ENCODE data around the gene GABBR1. TPM values are rescaled to one million over a fixed set of nuclear protein-coding genes. Genes with fewer than 3 reads are reported as not detected.

The GABBR1 gene
- total and polyA plus RNA-seq, 4 donors: 1.1 to 4.7 (median 1.4) TPM

DNA sequence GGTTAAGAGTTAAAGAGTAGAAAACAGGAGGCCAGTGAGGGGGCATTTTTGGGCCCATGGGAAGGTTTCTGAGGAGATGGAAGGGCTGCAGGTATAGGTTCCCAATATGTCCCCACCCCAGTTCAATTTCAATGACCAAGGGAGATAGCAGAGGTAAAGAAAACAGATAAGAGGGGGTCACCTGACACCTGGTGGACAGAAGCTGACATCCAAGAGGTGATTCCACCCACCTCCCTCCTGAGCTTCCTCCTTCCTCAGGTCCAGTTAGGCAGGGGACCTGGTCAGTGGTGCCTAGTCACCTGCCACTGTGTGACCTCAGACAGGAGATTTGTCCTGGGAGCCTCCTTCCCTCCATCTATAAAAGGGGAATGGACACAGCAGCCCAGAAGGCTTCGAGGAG is 115.7 kb downstream of the GABBR1 start:
- 93% methylated on average over 1 of the region's 1 CpG for WGBS
- Histone ChIP-seq H3K4me3 (ENCODE audit: low read depth in 1 of 3, low read length in 3 of 3) (no peak overlapping the region), H3K9me3 (ENCODE audit: control insufficient read depth in 4 of 4, low read length in 3 of 4) (peaks cover 0 to 3% (median 1%) of the 10 kb centered on the region in 4 donors), H3K27me3 (ENCODE audit: control insufficient read depth in 4 of 4, insufficient read depth in 4 of 4, low read length in 3 of 4) (no peaks in the 10 kb centered on the region), H3K27ac (ENCODE audit: low read depth in 1 of 2, low read length in 2 of 2) (no peak overlapping the region), H3K4me1 (ENCODE audit: control insufficient read depth in 4 of 4, insufficient read depth in 4 of 4, low read length in 3 of 4) (no peaks in the 10 kb centered on the region), H3K36me3 (ENCODE audit: control insufficient read depth in 4 of 4, insufficient read depth in 3 of 4, low read depth in 1 of 4, low read length in 3 of 4) (no peaks in the 10 kb centered on the region), H3K9ac (ENCODE audit: low read depth in 1 of 2, low read length in 2 of 2) (no peak overlapping the region)
- no peak for DNase-seq (ENCODE audit: low spot score)
- TF ChIP-seq TAF1 (conservative IDR thresholded peaks at IDR 0.05) (no peak), YY1 (IDR thresholded peaks at IDR 0.05) (no peak), RAD21 (IDR thresholded peaks at IDR 0.05) (no peak), REST (IDR thresholded peaks at IDR 0.05) (no peak), CTCF (IDR thresholded peaks at IDR 0.05; ENCODE audit: low read depth, low read length, missing input control) (no peak), ATF3 (IDR thresholded peaks at IDR 0.05) (no peak), GABPA (IDR thresholded peaks at IDR 0.05 in 1 of 2, conservative IDR thresholded peaks at IDR 0.05 in 1 of 2) (no peak), MAX (IDR thresholded peaks at IDR 0.05) (no peak), HNF4A (conservative IDR thresholded peaks at IDR 0.05) (no peak), HNF4G (IDR thresholded peaks at IDR 0.05) (no peak), SP1 (IDR thresholded peaks at IDR 0.05) (no peak), JUND (IDR thresholded peaks at IDR 0.05) (no peak), EGR1 (IDR thresholded peaks at IDR 0.05; ENCODE audit: low read depth in 2 of 2) (no peak), FOXA1 (IDR thresholded peaks at IDR 0.05) (no peak), NR2F2 (IDR thresholded peaks at IDR 0.05) (no peak), ZBTB33 (IDR thresholded peaks at IDR 0.05) (no peak), RXRA (IDR thresholded peaks at IDR 0.05) (no peak), FOXA2 (IDR thresholded peaks at IDR 0.05) (no peak)
